OCI-LY1 (cell line): Measurements from ENCODE around the gene PIEZO1.

Experiments
- CTCF ChIP-seq: fragments of 200-600 bp; sonication (generic), shearing (Covaris generic); IDR thresholded peaks from 2 replicates; pipeline ENCODE4 v1.5.1; 2017; ENCODE audit warnings: mild to moderate bottlenecking, antibody characterized with exemption, low read length, moderate library complexity, mixed read lengths
- EZH2 ChIP-seq: fragments of 200-600 bp; sonication (generic), shearing (Covaris generic); IDR thresholded peaks from 2 replicates; pipeline ENCODE4 v1.8.0; 2017; ENCODE audit warnings: borderline replicate concordance, mixed run types, mild to moderate bottlenecking, antibody characterized with exemption, low read length, moderate library complexity, mixed read lengths

- TF ChIP-seq CTCF (no peak), EZH2 (no peak)
Measured at GRCh38 chr16:88817785-88818574, 33.0 kb upstream of the PIEZO1 start.
